ENCODE measurements around the gene XKR7.

DNA sequence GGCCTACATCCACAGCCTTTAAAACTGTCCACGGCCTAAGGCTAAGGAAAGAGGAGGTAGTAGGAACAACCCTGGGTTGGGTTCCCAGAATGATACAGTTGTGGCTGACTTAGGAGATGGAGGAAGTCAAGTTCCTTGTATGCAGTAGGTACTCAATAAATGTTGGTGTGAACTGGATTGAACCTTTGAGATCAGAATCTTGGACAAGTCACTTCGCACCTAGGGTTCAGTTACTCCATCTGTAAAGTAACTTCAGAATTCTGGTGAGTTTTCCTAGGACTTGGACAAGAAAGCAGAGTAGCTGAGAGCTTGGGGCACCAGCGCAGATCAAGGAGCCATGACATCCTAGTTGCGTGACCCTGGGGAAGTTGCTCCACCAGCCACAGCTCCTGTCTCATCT is 9.1 kb downstream of the XKR7 start:
- TF ChIP-seq CTCF (IDR thresholded peaks at IDR 0.05): no peak
- TF ChIP-seq POLR2A (IDR thresholded peaks at IDR 0.05): no peak
- no peak for TF ChIP-seq EP300 (IDR thresholded peaks at IDR 0.05)
- no peak for TF ChIP-seq POLR2AphosphoS5 (IDR thresholded peaks at IDR 0.05)
